GM18505 (cell line): ENCODE data around the gene IRX3.

Experiments
- ATAC-seq: cut with Tn5 transposase; IDR thresholded peaks from one replicate; pipeline ENCODE4 v1.9.1; 2021; ENCODE audit not compliant: unreplicated experiment
- POLR2A ChIP-seq: IDR thresholded peaks from 4 replicates; pipeline ENCODE4 v1.6.1; 2011; ENCODE audit warnings: borderline replicate concordance; ENCODE audit not compliant: insufficient read depth, insufficient read length; ENCODE audit errors: extremely low read depth

The IRX3 gene

DNA sequence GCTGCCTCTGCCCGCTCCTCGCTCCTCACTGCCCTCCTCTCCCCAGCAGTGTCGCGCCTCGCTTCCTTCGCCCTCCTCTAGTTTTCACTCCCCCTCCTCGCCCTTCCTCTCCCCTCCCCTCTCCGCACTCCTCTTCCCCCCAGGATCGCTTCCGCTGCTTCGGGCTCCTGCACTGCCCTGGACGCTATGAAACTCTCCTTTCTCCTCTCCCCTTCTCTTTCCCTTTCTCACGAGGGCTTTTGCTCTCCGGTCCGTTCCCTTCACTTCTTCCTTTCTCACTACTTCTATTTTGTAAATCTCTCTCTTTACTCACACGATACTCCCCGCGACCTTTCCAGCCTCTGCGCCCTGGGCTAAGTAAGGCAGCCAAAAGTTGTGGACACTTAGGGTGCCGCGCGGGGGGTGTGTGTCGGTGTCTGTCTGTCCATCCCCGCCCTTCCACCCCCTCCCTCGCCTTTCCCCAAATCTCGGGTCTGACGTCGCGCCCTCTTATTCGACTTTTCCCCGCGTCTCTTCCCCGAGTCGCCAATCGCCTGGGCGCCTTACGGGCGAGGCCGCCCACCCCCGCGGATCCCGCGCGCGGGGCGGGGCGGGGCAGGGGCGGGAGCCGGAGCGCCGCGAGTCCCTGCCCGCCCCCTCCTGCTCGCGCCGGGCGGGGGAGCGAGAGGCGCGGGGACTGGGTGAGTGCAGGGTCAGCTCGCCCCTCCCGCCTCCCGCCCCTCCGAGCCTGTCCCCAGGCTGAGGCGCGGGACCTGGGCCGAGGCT lies at the start of gene IRX3:
Gene IRX3, minus strand, starts transcription at position 422 of the 765 bp plus-strand sequence. CDS start 737 bp downstream, outside the sequence.
- ATAC-seq, result no peak

DNA sequence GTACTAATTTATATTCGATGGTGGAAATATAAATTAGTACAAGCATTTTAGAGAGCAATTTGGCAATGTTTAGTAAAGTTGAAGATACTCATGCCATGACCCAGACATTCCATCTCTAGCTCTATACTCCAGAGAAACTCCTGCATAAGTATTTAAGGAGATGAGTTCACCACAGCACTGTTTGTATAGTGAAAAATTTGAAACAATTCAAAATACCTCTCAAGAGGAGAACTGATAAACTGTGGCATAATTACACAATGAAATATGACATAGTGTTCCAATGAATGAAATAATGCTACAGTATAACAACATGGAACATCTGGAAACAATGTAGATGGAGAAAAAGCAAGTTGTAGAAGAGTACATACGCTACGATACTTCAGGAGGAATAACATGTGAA lies 48.6 kb upstream of the IRX3 start:
- TF ChIP-seq POLR2A, result no peak
- no peak for ATAC-seq

More for the DNA sequence above, at the start of gene IRX3:
- no peak for TF ChIP-seq POLR2A

DNA sequence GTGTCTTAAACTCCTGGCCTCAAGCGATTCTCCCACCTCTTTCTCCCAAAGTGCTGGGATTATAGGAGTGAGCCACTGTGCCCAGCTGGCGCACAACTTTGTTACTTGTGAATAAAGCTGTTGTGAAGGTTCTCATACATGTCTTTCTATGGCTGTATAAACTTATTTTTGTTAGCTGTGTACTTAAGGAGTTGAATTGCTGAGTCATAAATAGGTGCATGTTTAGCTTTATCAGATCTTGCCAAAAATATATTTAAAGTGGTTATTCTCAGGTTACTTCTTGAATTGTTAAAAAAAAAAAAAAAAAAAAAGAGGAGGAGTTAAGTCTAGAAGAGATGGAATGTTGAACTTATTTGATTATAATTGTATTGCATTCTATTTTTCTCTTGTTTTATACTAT lies 47.6 kb upstream of the IRX3 start:
- ATAC-seq, result no peak
- no peak for TF ChIP-seq POLR2A

DNA sequence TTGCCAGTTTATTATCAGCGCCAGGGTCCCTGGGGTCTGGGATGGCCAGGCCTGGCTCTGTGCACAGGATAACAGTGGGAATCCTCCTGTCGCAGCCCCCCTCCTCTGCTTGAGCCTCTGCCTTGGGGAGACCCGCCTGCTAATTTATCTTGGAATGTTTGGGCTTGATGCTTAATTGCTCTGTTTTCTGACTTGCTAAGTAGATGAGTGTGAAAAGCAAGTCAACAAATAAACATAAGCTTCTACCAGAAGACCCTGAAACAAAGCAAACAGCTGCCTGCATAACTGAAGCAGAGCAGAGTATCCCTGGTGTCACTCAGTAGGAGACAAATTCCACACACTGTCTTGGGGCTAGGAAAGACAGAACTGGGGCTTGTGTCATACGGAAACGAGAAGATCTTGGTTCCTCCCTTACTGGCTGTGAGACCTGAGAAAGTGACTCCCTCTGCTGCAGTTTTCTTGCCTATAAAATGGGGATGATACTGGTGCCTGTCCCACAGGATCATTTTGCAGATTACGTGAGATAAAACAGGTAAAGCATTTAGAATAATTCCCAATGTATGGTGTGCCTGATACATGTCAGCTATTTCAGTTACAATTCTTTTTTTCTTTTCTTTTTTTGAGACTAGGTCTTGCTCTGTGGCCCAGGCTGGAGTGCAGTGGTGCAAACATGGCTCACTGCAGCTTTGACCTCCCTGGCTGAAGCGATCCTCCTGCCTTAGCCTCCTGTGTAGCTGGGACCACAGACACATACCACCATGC lies 44.8 kb upstream of the IRX3 start:
- ATAC-seq, result no peak
- no peak for TF ChIP-seq POLR2A

DNA sequence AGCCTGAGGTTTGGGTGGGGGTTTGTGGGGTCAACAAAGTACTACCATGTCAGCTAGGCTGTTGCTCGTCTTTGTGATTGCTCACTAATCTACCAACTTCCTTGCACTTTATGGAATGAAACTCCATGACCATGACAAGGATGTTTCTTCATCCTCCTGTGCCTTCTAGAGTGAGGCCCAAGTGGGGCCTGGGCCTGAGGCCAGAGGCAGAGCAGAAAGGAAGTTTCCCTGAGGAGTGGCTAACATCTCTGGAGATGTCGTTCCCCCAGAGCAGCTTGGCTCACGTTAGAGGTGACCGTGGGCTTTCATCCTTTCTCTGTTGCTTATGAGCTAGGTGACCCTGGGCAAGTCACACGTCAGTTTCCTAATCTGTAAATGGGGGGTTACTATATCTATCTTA lies 41.0 kb upstream of the IRX3 start:
- ATAC-seq, result no peak

DNA sequence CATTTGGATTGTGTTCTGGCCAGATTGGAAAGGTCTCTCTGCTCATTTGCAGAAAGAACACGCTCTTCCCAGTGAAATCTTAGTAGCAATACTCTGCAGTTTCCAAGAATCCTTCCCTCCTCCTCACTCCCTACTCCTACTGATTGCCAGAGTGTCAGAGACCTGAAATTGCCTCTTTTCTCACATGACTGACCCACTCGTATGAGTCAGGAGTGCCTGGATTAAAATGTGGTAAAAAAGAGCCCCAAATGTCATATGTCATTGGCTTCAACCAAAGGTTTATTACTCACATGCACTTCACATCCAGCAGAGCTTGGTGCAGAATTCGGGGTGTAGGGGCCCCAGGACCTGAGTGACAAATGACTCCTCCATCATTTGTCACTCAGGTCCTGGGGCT lies 39.7 kb upstream of the IRX3 start:
- no peak for TF ChIP-seq POLR2A
- ATAC-seq, result no peak

More for the DNA sequence above, 41.0 kb upstream of the IRX3 start:
- TF ChIP-seq POLR2A, result no peak

DNA sequence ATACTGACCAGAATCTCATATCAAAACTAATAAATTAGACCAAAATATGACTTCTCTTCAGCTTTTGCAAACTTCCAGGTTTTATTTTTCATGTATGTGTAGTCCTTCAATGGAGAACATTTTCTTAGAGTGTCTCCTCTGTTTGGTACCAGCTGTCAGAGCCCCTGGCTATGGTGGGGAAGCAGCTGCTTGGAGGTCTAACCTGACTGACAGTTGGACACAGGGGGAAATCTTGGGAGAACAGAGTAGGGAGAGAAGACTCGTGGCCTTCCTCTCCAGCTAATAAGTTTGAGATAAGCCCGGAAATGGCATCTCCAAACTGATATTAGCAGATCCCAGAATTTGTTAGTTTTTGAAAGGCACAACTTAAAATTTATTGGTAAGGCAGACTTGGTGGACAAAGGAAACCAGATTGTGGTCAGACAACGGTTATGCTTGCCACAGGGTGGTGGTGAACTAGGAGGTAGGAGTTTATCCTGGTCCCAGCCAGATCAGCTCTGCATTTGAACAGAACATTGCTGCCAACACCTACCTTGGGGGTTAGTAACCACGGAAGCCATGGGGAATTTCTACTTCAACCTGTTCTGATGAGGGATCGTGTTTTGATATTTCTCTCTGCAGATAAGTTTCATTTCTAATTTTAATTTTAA lies 39.2 kb upstream of the IRX3 start:
- no peak for TF ChIP-seq POLR2A
- ATAC-seq, result no peak

DNA sequence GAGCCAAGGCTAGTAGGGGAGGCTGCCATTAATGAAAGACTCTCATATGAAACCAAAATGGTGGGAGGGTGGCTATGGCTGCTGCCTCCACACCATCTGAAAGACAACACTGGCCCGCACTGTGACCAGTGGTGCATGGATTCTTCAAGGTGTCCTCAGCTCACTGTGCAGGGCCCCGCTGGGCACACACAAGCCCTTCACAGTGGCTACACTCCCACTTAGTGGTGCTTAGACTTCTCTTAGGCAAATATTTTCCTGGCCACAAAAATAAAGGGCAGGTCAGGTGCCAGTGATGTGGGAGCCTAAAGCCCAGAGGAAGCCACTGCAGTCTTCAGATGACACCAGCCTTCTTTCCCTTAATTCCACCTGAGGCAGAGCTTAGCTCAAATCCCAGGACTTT lies 38.1 kb upstream of the IRX3 start:
- ATAC-seq, result no peak
- TF ChIP-seq POLR2A, result no peak

DNA sequence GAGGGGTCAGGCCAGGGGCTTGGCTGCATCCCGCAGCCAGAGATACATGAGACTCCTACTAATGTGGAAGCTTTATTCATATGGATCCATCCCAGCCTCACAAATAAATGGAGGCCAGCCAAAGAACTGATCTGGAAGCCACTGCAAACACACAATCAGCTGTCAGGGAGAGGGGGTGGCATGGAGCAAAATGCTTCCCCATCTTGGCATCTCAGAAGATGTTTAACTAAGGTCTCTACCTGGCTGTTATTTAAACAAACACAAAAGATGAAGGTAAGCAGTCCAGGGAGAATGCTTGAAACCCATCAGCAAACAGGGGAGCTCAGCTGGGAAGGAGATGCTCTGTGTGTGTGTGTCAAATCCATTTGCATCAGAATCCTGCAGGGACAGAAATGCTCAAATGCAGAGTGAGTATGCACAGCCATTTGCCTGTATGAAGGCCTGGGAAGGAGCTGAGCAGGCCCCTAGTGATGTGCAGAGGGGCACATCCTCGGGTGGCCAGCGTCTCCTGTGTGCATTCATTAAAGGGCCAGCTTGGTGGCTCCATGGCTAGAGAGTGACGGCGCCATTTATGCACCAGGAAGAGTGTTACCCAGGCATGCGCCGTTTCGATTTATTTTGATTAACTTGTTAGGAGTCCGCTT lies 34.2 kb upstream of the IRX3 start:
- no peak for ATAC-seq
- no peak for TF ChIP-seq POLR2A

DNA sequence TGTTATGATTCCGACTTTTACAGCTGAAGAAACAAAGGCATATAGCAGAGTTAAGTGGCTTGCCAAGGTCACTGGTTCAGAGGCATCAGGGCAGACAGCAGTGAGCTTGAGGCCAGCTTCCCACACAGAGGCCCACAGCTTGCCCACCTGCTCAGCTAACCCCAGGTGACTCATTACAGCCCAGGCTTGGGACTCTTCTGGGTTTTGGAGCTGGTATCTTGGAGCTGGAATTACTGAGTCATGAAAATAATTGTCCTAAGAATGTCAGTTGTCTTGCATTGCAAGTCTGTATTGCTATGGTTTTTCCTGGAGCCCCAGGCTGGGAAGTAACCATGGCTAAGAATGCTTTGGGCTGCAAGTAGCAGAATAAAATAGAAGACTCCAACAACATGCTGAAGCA lies 32.4 kb upstream of the IRX3 start:
- TF ChIP-seq POLR2A, result no peak
- no peak for ATAC-seq

DNA sequence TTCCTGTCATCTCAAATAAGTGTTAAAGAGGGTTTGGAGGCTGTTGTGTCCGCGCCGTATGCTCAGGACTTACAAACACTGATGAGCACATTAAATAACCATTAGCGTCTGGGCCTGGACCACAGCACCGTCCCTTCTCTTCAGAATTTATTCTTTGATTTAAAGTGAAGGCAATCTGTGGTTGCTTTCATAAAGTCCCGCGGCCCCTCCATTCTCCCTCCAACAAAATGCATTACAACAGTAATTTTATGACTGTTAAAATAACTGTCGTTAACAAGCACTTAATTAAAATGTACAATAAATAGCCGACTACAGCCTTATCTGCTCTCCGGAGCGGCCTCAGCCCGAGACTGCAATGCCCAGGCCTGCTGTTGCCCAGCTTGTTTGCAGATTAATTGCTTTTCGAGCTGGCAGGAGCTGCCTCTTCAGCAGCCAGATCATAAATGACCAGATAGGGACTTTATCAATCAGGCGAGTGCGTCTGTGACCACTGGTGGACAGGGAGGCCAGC lies 30.6 kb upstream of the IRX3 start:
- no peak for TF ChIP-seq POLR2A
- no peak for ATAC-seq

DNA sequence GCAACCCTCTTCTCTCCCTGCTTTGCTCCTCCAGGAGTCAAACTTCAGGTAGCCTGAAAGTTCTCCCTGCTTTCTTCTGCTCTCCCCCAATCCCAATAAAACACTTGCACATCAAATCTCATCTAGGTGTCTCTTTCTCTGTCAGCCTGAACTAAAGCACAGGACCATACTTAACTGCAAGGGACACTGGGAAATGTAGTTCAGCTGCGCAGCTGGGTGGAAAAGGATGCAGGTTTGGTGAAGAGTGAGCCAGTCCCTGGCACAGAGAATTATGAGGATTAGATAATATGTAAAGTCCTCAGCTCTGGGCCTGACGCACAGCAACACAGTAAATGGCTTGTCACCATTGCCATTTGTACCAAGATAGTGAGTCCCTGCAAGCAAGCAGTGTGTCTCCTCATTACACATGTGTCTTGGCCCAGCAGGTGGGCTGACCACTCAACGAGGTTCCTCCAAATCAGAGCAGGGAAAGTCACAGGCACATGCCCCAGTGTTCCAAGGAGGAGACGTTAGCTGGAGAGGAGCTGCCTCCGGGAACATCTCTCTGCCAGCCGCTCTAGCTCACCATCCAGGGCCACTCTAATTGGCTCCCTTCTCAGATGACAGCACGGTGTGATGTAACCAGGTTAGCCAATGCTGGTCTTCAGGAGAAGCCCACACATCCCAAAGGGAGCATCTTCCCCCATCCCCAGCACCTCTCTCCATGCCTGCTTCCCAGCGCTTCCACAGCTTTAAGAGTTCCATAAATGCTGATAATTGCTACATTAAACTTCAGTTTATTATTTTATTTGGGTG lies 29.7 kb upstream of the IRX3 start:
- no peak for TF ChIP-seq POLR2A
- no peak for ATAC-seq
